Suprapubic skin (tissue), 3 donors: ENCODE results near the gene LINC01488.

Source experiments
- CTCF ChIP-seq, 2 donors: fragments of 200-600 bp in 1 of 2; fragments of 450-650 bp in 1 of 2; sonication (generic) in 1 of 2; IDR thresholded peaks; one replicate each; pipeline ENCODE4 v1.5.1; 2016 to 2019; ENCODE audit warnings: antibody characterized with exemption in 2 of 2, mild to moderate bottlenecking in 1 of 2, moderate library complexity in 1 of 2
- POLR2A ChIP-seq, 2 donors: fragments of 450-650 bp; IDR thresholded peaks; one replicate each; pipeline ENCODE4 v1.6.1; 2017; ENCODE audit warnings: antibody characterized with exemption in 2 of 2, mild to moderate bottlenecking in 2 of 2, moderate library complexity in 2 of 2

GRCh38 chr11:69439651-69440464 lies 41.6 kb upstream of the LINC01488 start:
- TF ChIP-seq CTCF (IDR thresholded peaks at IDR 0.05) (no peak), POLR2A (IDR thresholded peaks at IDR 0.05) (no peak)
